ENCODE data around the gene UNC13B. TPM values are rescaled to one million over a fixed set of nuclear protein-coding genes. Genes with fewer than 3 reads are reported as not detected.

UNC13B gene
- total and polyA plus RNA-seq, 2 of the 13 experiments (the other 11 are each of a cell fraction or from before 2014, with no cell fraction given), result 14.0 to 18.3 TPM

DNA sequence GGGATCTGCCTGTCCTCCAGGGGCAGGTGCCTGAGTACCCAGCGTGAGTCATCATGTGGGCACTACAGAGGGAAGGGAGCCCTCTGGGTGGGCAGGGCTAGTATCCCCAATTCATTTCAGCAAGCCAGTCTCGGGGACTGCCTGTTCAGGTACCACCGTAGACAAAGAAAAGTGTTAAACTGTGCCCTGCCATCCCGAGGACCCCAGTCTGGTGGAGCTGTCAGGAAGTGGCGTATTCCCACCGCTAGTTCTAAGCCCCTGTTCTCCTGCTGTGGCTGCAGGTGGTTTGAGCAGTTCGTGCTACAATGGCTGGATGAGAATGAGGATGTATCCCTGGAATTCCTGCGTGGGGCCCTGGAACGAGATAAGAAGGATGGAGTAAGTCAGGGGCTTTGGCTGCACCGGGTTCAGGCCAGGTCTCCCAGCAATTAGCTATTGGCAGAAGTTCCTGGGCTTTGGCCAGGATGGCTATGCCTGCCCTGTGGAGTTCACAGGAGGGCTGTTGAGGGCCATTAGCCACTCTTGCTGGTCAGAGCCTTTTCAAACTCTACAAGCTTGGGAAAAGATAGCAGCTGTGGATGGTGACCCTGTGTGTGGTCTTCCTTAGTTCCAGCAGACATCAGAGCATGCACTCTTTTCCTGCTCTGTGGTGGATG, 234.9 kb downstream of the UNC13B start (continued):
- TF ChIP-seq CREB1 (IDR thresholded peaks at IDR 0.05) (no peak), CREB1 (CRISPR knock-in tag; IDR thresholded peaks at IDR 0.05) (no peak)

DNA sequence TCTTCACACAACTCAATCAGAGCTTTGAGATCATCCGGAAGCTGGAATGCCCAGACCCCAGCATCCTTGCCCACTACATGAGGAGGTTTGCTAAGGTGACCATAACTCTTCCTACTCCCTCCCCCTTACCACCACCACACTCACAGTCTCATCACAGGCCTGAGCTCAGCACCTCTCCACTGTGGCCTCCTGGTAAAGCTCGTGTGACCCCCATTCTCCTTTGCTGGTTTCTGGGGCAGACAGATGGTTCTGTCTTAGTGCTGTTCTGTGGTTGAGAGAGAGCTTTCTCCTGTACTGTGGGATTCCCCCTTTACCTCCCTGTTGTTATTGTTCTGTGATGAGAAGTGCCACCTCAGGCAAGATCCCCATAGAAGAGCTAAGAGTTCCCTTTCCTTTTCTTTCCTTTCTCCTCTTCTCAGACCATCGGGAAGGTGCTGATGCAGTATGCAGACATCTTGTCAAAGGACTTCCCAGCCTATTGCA, 235.4 kb downstream of the UNC13B start:
- Histone ChIP-seq H3K9ac (ENCODE audit: insufficient read depth, low read depth, low read length) (no peak overlapping the region), H3K4me3 (replicated peaks in 1 of 3; ENCODE audit: insufficient read depth in 1 of 3, low read depth in 2 of 3, low read length in 3 of 3) (no peak overlapping the region), H3K4me1 (ENCODE audit: insufficient read depth, low read length) (no peaks in the 10 kb centered on the region), H2AFZ (ENCODE audit: low read length) (no peak overlapping the region), H3K27me3 (ENCODE audit: control insufficient read depth in 1 of 2, insufficient read depth in 2 of 2, low read length in 2 of 2) (no peaks in the 10 kb centered on the region), H4K20me1 (ENCODE audit: insufficient read depth, low read length) (no peaks in the 10 kb centered on the region), H3K27ac (ENCODE audit: extremely low read length, insufficient read depth, low read length) (no peak overlapping the region), H3K4me2 (ENCODE audit: low read depth, low read length) (no peak overlapping the region), H3K79me2 (ENCODE audit: insufficient read depth, low read length) (no peaks in the 10 kb centered on the region), H3K36me3 (replicated peaks in 1 of 2; ENCODE audit: control insufficient read depth in 1 of 2, insufficient read depth in 2 of 2, low read length in 2 of 2) (peaks cover 18 to 35% of the 10 kb centered on the region in 2 experiments; a peak in 4 of 5 replicates), H3K9me3 (ENCODE audit: low read length) (no peaks in the 10 kb centered on the region)
- in situ Hi-C loops (cut with HindIII; ENCODE audit: extremely low pct_ligation_motif_present, low pct_unique_long_range_greater_than_20kb), result no loop called here
- no peak for FAIRE-seq
- no peak for DNase-seq (ENCODE audit: low spot score)
- no peak for ATAC-seq
- BruUV-seq (replicated peaks), result no TSS peak
- intact Hi-C loops (cut with micrococcal nuclease; ENCODE audit: unreplicated experiment), result no loop called here
- 91% methylated on average over 3 of the region's 3 CpGs for WGBS (ENCODE audit: low lambda C conversion rate)
- POLR2A ChIA-PET, result no interaction called here
- no peak for TF ChIP-seq FOXC1 (CRISPR knock-in tag; IDR thresholded peaks at IDR 0.05; ENCODE audit: borderline replicate concordance)
- TF ChIP-seq ZNF143 (CRISPR knock-in tag; IDR thresholded peaks at IDR 0.05), result no peak
- TF ChIP-seq GLI4 (CRISPR knock-in tag; IDR thresholded peaks at IDR 0.05; ENCODE audit: borderline replicate concordance), result no peak
- TF ChIP-seq ZNF230 (CRISPR knock-in tag; IDR thresholded peaks at IDR 0.05), result no peak
- CTCF ChIA-PET (ENCODE audit: low intra/inter-chr PET ratio, low total read pairs), result no interaction called here

DNA sequence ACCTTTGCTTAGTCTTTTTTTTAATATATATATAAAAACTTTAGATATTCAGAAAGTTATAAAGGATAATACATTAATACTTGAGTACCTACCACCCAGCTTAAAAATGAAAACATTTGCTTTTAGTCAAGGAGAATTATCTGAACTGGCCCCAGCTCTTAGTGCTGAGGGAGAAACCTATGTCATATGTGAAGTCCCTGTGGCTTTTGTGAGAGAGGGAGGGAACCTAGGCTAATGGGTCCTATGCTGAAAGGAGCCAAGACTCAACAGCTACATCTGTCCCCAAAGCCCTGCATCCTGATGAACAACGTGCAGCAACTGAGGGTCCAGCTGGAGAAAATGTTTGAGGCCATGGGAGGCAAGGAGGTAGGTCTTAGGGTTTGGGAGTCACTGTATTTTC, 236.1 kb downstream of the UNC13B start:
- Histone ChIP-seq H3K9ac (ENCODE audit: insufficient read depth, low read depth, low read length) (no peak overlapping the region), H3K4me3 (replicated peaks in 1 of 3; ENCODE audit: insufficient read depth in 1 of 3, low read depth in 2 of 3, low read length in 3 of 3) (no peak overlapping the region), H3K27ac (ENCODE audit: extremely low read length, insufficient read depth, low read length) (no peak overlapping the region), H3K36me3 (replicated peaks in 1 of 2; ENCODE audit: control insufficient read depth in 1 of 2, insufficient read depth in 2 of 2, low read length in 2 of 2) (peaks cover 21 to 35% of the 10 kb centered on the region in 2 experiments; a peak in 4 of 5 replicates), H3K27me3 (ENCODE audit: control insufficient read depth in 1 of 2, insufficient read depth in 2 of 2, low read length in 2 of 2) (no peaks in the 10 kb centered on the region), H3K9me3 (ENCODE audit: low read length) (no peaks in the 10 kb centered on the region), H4K20me1 (ENCODE audit: insufficient read depth, low read length) (no peaks in the 10 kb centered on the region), H3K79me2 (ENCODE audit: insufficient read depth, low read length) (no peaks in the 10 kb centered on the region), H2AFZ (ENCODE audit: low read length) (no peak overlapping the region), H3K4me1 (ENCODE audit: insufficient read depth, low read length) (no peaks in the 10 kb centered on the region), H3K4me2 (ENCODE audit: low read depth, low read length) (no peak overlapping the region)
- ChIA-PET CTCF (ENCODE audit: low intra/inter-chr PET ratio, low total read pairs) (no interaction called here), POLR2A (no interaction called here)
- no TSS peak for BruUV-seq (replicated peaks)
- FAIRE-seq (no peak), DNase-seq (ENCODE audit: low spot score) (no peak), ATAC-seq (no peak)
- in situ Hi-C loops (cut with HindIII; ENCODE audit: extremely low pct_ligation_motif_present, low pct_unique_long_range_greater_than_20kb) (no loop called here), intact Hi-C loops (cut with micrococcal nuclease; ENCODE audit: unreplicated experiment) (no loop called here)
- WGBS (ENCODE audit: low lambda C conversion rate), result 67% methylated on average over 1 of the region's 1 CpG
- TF ChIP-seq TBX3 (IDR thresholded peaks at IDR 0.05; ENCODE audit: borderline replicate concordance) (no peak), KMT2A (CRISPR knock-in tag; IDR thresholded peaks at IDR 0.05) (no peak), SAP130 (CRISPR knock-in tag; IDR thresholded peaks at IDR 0.05; ENCODE audit: low read depth) (no peak), ZFX (CRISPR knock-in tag; IDR thresholded peaks at IDR 0.05; ENCODE audit: low read depth) (no peak), ZNF598 (CRISPR knock-in tag; IDR thresholded peaks at IDR 0.05; ENCODE audit: borderline replicate concordance) (no peak), ATF7-NPFF (CRISPR knock-in tag; IDR thresholded peaks at IDR 0.05; ENCODE audit: low read depth) (no peak)
- TF ChIP-seq, protein P1, sequence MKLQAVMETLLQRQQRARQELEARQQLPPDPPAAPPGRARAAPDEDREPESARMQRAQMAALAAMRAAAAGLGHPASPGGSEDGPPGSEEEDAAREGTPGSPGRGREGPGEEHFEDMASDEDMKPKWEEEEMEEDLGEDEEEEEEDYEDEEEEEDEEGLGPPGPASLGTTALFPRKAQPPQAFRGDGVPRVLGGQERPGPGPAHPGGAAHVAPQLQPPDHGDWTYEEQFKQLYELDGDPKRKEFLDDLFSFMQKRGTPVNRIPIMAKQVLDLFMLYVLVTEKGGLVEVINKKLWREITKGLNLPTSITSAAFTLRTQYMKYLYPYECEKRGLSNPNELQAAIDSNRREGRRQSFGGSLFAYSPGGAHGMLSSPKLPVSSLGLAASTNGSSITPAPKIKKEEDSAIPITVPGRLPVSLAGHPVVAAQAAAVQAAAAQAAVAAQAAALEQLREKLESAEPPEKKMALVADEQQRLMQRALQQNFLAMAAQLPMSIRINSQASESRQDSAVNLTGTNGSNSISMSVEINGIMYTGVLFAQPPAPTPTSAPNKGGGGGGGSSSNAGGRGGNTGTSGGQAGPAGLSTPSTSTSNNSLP (IDR thresholded peaks at IDR 0.05; ENCODE audit: low read depth, low read length), result no peak
